Activated naive CD4-positive, alpha-beta T cell treated with anti-CD3 and anti-CD28 coated beads, Interleukin-2, amount 10 ng/mL, durations not matched to agents 5 hours and 36 hours (primary cell): Measurements from ENCODE around the gene MVP. TPM values are rescaled to one million over a fixed set of nuclear protein-coding genes. Genes with fewer than 3 reads are reported as not detected.

ENCODE experiments used
- total RNA-seq, 2 experiments: library from RNA; stranded (reverse); gene quantifications; one replicate each; pipeline ENCODE4 v1.2.3, GENCODE V29; 2021

Gene MVP
- total RNA-seq = 100 to 1,000 TPM; 177 to 178 TPM

GRCh38 chr16:29820271-29820701, at the start of gene MVP:
Gene MVP, plus strand, starts transcription at chr16:29820462. Its CDS starts 10,088 bp downstream, at chr16:29830550.

GRCh38 chr16:29777576-29778350, 42.5 kb upstream of the MVP start, which contains the start of gene ZG16:
Gene ZG16, plus strand, starts transcription at chr16:29778256. Its CDS starts 1,011 bp downstream, at chr16:29779267.

GRCh38 chr16:29790183-29790948, 29.9 kb upstream of the MVP start, which contains the start of gene KIF22:
Gene KIF22, plus strand, starts transcription at chr16:29790751. Its CDS starts 9 bp downstream, at chr16:29790760.

GRCh38 chr16:29806099-29806579, 14.1 kb upstream of the MVP start, which contains the start of gene MAZ:
Gene MAZ, plus strand, starts transcription at chr16:29806529. Its CDS starts 173 bp downstream, at chr16:29806702.

GRCh38 chr16:29811896-29812665, 8.2 kb upstream of the MVP start, which contains the start of gene PRRT2:
Gene PRRT2, plus strand, starts transcription at chr16:29812193. Its CDS starts 862 bp downstream, at chr16:29813055.

GRCh38 chr16:29815793-29816693, 4.2 kb upstream of the MVP start, which contains the start of gene PAGR1:
Gene PAGR1, plus strand, starts transcription at chr16:29816152. Its CDS starts 374 bp downstream, at chr16:29816526.

GRCh38 chr16:29862884-29863668, 42.8 kb downstream of the MVP start, which contains the start of gene CDIPT:
Gene CDIPT, minus strand, starts transcription at chr16:29863226. Its CDS starts 369 bp downstream, at chr16:29862857.

Other genes starting within 250 kb of the MVP start
- gene SPN, start 157.2 kb upstream of the MVP start, total RNA-seq = 100 to 1,000 TPM; 336 to 352 TPM
- gene QPRT, start 141.3 kb upstream of the MVP start, total RNA-seq = 1 to 10 TPM; 3.8 to 3.9 TPM
- gene C16orf54, start 74.5 kb upstream of the MVP start, total RNA-seq = 100 to 1,000 TPM; 114 to 115 TPM
- not detected for gene ZG16, start 42.2 kb upstream of the MVP start, total RNA-seq
- gene KIF22, start 29.7 kb upstream of the MVP start, total RNA-seq = 100 to 1,000 TPM; 164 to 172 TPM
- 100 to 1,000 TPM; 378 to 401 TPM for gene MAZ, start 13.9 kb upstream of the MVP start, total RNA-seq
- gene PRRT2, start 8.3 kb upstream of the MVP start, total RNA-seq = under 1 TPM; 0.58 to 0.98 TPM
- gene PAGR1, start 4.3 kb upstream of the MVP start, total RNA-seq = 10 to 100 TPM; 28.0 to 28.1 TPM
- gene CDIPT, start 42.8 kb downstream of the MVP start, total RNA-seq = 10 to 100 TPM; 57.3 to 59.6 TPM
- gene SEZ6L2, start 79.1 kb downstream of the MVP start, total RNA-seq = not detected
- not detected for gene ASPHD1, start 80.0 kb downstream of the MVP start, total RNA-seq
- gene KCTD13, start 105.8 kb downstream of the MVP start, total RNA-seq = 10 to 100 TPM; 30.4 to 32.9 TPM
- gene TMEM219, start 141.6 kb downstream of the MVP start, total RNA-seq = 10 to 100 TPM; 74.1 to 77.3 TPM
- gene TAOK2, start 153.4 kb downstream of the MVP start, total RNA-seq = 10 to 100 TPM; 42.2 to 43.0 TPM
- gene HIRIP3, start 175.2 kb downstream of the MVP start, total RNA-seq = 10 to 100 TPM; 33.1 to 34.6 TPM
- gene INO80E, start 175.8 kb downstream of the MVP start, total RNA-seq = 100 to 1,000 TPM; 101 to 102 TPM
- not detected for gene DOC2A, start 190.6 kb downstream of the MVP start, total RNA-seq
- not detected for gene C16orf92, start 202.7 kb downstream of the MVP start, total RNA-seq
- gene TLCD3B, start 210.8 kb downstream of the MVP start, total RNA-seq = 1 to 10 TPM; 4.7 to 5.8 TPM
- 1,000 to 10,000 TPM; 1,254 to 1,292 TPM for gene ALDOA, start 245.3 kb downstream of the MVP start, total RNA-seq